HCT116 (cell line): ENCODE data around the gene PYGL. TPM values are rescaled to one million over a fixed set of nuclear protein-coding genes. Genes with fewer than 3 reads are reported as not detected.

ENCODE experiments used
- ATAC-seq: fragments of 200-7000 bp; cut with Tn5 transposase; 2 replicates; pipeline ENCODE4 v1.9.1; 2020; ENCODE audit warnings: mild to moderate bottlenecking, moderate library complexity
- BruUV-seq: library from RNA; stranded (reverse); fragments of 400-500 nt; replicated peaks from 2 replicates; lab custom pipeline; 2021; lab: Mats Ljungman, UMichigan
- CTCF ChIA-PET: fragments of 300-600 bp; sonication (Branson Sonifier 250); formaldehyde crosslinking; loops from one replicate; lab custom pipeline; 2021; ENCODE audit warnings: antibody characterized with exemption; lab: Charles Lee
- POLR2A ChIA-PET: fragments of 300-600, 350-600 bp; sonication (Branson Sonifier 250); formaldehyde crosslinking; loops from one replicate; lab custom pipeline; 2021; ENCODE audit warnings: antibody characterized with exemption; lab: Charles Lee
- RAD21 ChIA-PET, 2 experiments: fragments of 300-600 bp; sonication (Branson Sonifier 250); formaldehyde crosslinking; loops; one replicate each; lab custom pipeline; 2023; ENCODE audit warnings: low total read pairs in 2 of 2; ENCODE audit not compliant: uncharacterized antibody in 2 of 2, unreplicated experiment in 2 of 2, low non-redundant PET in 1 of 2; lab: Charles Lee
- DNase-seq: peaks from one replicate; pipeline ENCODE4 v3.0.0-alpha.2; 2010; ENCODE audit warnings: low read depth, low spot score
- H2AFZ ChIP-seq: fragments of 200-600 bp; shearing (Covaris generic), sonication (generic); 2 replicates; pipeline ENCODE4 v1.6.1; 2017; ENCODE audit warnings: low read depth, mixed run types, mixed read lengths, antibody characterized with exemption, low read length; ENCODE audit not compliant: poor library complexity, severe bottlenecking
- H3K27ac ChIP-seq: 2 replicates; pipeline ENCODE4 v1.5.1; 2012; ENCODE audit warnings: low read depth, low read length
- H3K27me3 ChIP-seq: fragments of 200-600 bp; sonication (generic); 2 replicates; pipeline ENCODE4 v1.6.1; 2016; ENCODE audit warnings: mixed run types, low read length, mixed read lengths; ENCODE audit not compliant: insufficient read depth
- H3K36me3 ChIP-seq, 2 experiments: fragments of 200-500 bp in 1 of 2; fragments of 200-600 bp in 1 of 2; sonication (Bioruptor generic) in 1 of 2; sonication (generic) in 1 of 2; 2 replicates each; pipeline versions ENCODE4 v1.5.1 to v1.6.1; 2014 to 2016; ENCODE audit warnings: low read length in 2 of 2, inconsistent platforms in 1 of 2, mixed read lengths in 1 of 2, mixed run types in 1 of 2; ENCODE audit not compliant: insufficient read depth in 2 of 2, control insufficient read depth in 1 of 2
- H3K4me1 ChIP-seq, 2 experiments: fragments of 200-600 bp in 1 of 2; sonication (generic) in 1 of 2; 2 replicates each; pipeline versions ENCODE4 v1.5.1 to v1.6.1; 2012 to 2017; ENCODE audit warnings: low read length in 2 of 2, inconsistent platforms in 1 of 2, mild to moderate bottlenecking in 1 of 2, mixed read lengths in 1 of 2, mixed run types in 1 of 2, moderate library complexity in 1 of 2; ENCODE audit not compliant: insufficient read depth in 2 of 2, control insufficient read depth in 1 of 2
- H3K4me2 ChIP-seq: fragments of 200-600 bp; sonication (generic); 2 replicates; pipeline ENCODE4 v1.6.1; 2017; ENCODE audit warnings: mixed run types, low read length, mixed read lengths
- H3K4me3 ChIP-seq, 2 experiments: fragments of 200-600 bp in 1 of 2; sonication (generic) in 1 of 2; replicated peaks in 1 of 2; 2 replicates each; pipeline ENCODE4 v1.5.1; 2011 to 2016; ENCODE audit warnings: low read length in 2 of 2, control low read depth in 1 of 2, low read depth in 1 of 2, mild to moderate bottlenecking in 1 of 2, mixed read lengths in 1 of 2, mixed run types in 1 of 2
- H3K79me2 ChIP-seq: fragments of 200-600 bp; sonication (generic); 2 replicates; pipeline ENCODE4 v1.6.1; 2017; ENCODE audit warnings: mild to moderate bottlenecking, mixed run types, low read length, moderate library complexity, mixed read lengths; ENCODE audit not compliant: insufficient read depth
- H3K9ac ChIP-seq: fragments of 200-600 bp; sonication (generic); 2 replicates; pipeline ENCODE4 v1.6.1; 2016; ENCODE audit warnings: low read length, mixed read lengths
- H3K9me2 ChIP-seq: fragments of 200-600 bp; sonication (generic), shearing (Covaris generic); 2 replicates; pipeline ENCODE4 v1.6.1; 2017; ENCODE audit warnings: mixed run types, mild to moderate bottlenecking, moderate library complexity; ENCODE audit not compliant: insufficient read depth
- H3K9me3 ChIP-seq, 2 experiments: fragments of 200-500 bp in 1 of 2; fragments of 200-600 bp in 1 of 2; sonication (Bioruptor generic) in 1 of 2; sonication (generic) in 1 of 2; 2 replicates each; pipeline ENCODE4 v1.6.1; 2014 to 2017; ENCODE audit warnings: low read length in 2 of 2, mixed read lengths in 2 of 2, inconsistent platforms in 1 of 2, low read depth in 1 of 2, mild to moderate bottlenecking in 1 of 2, mixed run types in 1 of 2, moderate library complexity in 1 of 2; ENCODE audit not compliant: control insufficient read depth in 1 of 2, insufficient read depth in 1 of 2
- H4K20me1 ChIP-seq: fragments of 200-600 bp; sonication (generic), shearing (Covaris generic); 2 replicates; pipeline ENCODE4 v1.6.1; 2017; ENCODE audit warnings: mixed run types, mild to moderate bottlenecking, moderate library complexity; ENCODE audit not compliant: insufficient read depth
- ATF3 ChIP-seq: IDR thresholded peaks from 2 replicates; pipeline ENCODE4 v1.6.1; 2012
- CEBPB ChIP-seq: IDR thresholded peaks from 2 replicates; pipeline ENCODE4 v1.6.1; 2012; ENCODE audit warnings: low read depth
- FOSL1 ChIP-seq: IDR thresholded peaks from 2 replicates; pipeline ENCODE4 v1.6.1; 2012; ENCODE audit warnings: low read depth
- POLR2AphosphoS5 ChIP-seq: IDR thresholded peaks from 2 replicates; pipeline ENCODE4 v1.6.1; 2011; ENCODE audit warnings: mild to moderate bottlenecking, low read depth, low read length, moderate library complexity
- SIN3A ChIP-seq: IDR thresholded peaks from 2 replicates; pipeline ENCODE4 v1.6.1; 2012; ENCODE audit warnings: low read depth
- TCF7L2 ChIP-seq: IDR thresholded peaks from 2 replicates; pipeline ENCODE4 v1.7.0; 2011; ENCODE audit warnings: borderline replicate concordance, inconsistent platforms; ENCODE audit not compliant: insufficient read depth, insufficient read length; ENCODE audit errors: extremely low read depth
- intact Hi-C: fragments of 100-400 bp; cut with micrococcal nuclease; formaldehyde crosslinking; loops from 2 replicates; pipeline ENCODE4 v1.10.0; 2022
- total RNA-seq: library from RNA; stranded (reverse); gene quantifications from one replicate; pipeline ENCODE4 v1.2.1, GENCODE V29; 2021; ENCODE audit not compliant: unreplicated experiment
- TF ChIP-seq, protein P1 (sequence below): IDR thresholded peaks from 2 replicates; pipeline ENCODE4 v1.6.1; 2012; ENCODE audit warnings: low read depth
- TF ChIP-seq, protein P2 (sequence below): IDR thresholded peaks from 2 replicates; pipeline ENCODE4 v1.6.1; 2011; ENCODE audit warnings: mild to moderate bottlenecking, low read length, moderate library complexity; ENCODE audit not compliant: insufficient replicate concordance; ENCODE audit errors: extremely low read depth

PYGL gene
- total RNA-seq, 1 experiment from 2014 or later, result 173 TPM

DNA sequence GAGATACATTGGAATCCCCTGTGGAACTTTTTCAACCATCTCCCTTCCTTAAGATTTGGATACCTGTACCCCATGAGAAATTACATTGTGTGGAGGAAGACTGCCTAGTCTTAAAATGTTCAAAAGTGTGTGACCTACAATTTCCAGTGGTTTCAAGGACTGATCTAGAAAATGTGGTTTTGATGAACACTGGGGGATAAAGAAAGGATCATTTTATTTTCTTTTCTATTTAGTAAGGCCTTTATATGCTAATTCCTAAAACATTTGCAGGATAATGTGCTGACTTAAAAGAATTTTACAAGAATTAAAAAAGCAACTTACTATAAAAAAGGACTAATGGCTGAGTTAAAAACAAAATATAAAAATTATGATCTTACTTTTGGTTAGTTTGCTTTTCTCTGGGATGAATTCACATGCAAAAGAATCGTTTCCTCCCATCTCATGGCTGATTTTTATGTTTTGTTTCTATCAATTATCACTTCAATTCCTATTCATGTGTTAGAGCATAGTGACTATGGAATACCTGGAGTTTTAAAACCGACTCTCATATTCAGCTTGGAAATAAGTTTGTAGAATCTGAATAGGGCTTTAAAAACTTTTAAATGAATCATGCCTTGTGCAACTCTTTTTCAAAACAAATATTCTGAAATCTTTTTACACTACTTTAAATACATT lies 39.9 kb upstream of the PYGL start:
- TF ChIP-seq TCF7L2 (no peak), CEBPB (no peak), SIN3A (no peak), POLR2AphosphoS5 (no peak), FOSL1 (no peak), ATF3 (no peak)
- TF ChIP-seq, protein P1, sequence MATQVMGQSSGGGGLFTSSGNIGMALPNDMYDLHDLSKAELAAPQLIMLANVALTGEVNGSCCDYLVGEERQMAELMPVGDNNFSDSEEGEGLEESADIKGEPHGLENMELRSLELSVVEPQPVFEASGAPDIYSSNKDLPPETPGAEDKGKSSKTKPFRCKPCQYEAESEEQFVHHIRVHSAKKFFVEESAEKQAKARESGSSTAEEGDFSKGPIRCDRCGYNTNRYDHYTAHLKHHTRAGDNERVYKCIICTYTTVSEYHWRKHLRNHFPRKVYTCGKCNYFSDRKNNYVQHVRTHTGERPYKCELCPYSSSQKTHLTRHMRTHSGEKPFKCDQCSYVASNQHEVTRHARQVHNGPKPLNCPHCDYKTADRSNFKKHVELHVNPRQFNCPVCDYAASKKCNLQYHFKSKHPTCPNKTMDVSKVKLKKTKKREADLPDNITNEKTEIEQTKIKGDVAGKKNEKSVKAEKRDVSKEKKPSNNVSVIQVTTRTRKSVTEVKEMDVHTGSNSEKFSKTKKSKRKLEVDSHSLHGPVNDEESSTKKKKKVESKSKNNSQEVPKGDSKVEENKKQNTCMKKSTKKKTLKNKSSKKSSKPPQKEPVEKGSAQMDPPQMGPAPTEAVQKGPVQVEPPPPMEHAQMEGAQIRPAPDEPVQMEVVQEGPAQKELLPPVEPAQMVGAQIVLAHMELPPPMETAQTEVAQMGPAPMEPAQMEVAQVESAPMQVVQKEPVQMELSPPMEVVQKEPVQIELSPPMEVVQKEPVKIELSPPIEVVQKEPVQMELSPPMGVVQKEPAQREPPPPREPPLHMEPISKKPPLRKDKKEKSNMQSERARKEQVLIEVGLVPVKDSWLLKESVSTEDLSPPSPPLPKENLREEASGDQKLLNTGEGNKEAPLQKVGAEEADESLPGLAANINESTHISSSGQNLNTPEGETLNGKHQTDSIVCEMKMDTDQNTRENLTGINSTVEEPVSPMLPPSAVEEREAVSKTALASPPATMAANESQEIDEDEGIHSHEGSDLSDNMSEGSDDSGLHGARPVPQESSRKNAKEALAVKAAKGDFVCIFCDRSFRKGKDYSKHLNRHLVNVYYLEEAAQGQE, result no peak
- TF ChIP-seq, protein P2, sequence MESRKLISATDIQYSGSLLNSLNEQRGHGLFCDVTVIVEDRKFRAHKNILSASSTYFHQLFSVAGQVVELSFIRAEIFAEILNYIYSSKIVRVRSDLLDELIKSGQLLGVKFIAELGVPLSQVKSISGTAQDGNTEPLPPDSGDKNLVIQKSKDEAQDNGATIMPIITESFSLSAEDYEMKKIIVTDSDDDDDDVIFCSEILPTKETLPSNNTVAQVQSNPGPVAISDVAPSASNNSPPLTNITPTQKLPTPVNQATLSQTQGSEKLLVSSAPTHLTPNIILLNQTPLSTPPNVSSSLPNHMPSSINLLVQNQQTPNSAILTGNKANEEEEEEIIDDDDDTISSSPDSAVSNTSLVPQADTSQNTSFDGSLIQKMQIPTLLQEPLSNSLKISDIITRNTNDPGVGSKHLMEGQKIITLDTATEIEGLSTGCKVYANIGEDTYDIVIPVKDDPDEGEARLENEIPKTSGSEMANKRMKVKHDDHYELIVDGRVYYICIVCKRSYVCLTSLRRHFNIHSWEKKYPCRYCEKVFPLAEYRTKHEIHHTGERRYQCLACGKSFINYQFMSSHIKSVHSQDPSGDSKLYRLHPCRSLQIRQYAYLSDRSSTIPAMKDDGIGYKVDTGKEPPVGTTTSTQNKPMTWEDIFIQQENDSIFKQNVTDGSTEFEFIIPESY, result no peak
- Histone ChIP-seq H2AFZ (no peak overlapping the region), H3K27me3 (0 out of 2 replicates have a peak, but pooled peaks cover 3% of the 10 kb centered on the region), H3K9ac (no peak overlapping the region), H3K9me2 (no peaks in the 10 kb centered on the region), H3K4me1 (no peaks in the 10 kb centered on the region), H4K20me1 (no peaks in the 10 kb centered on the region), H3K4me3 (no peak overlapping the region), H3K36me3 (no peaks in the 10 kb centered on the region; a peak in 1 of 4 replicates), H3K9me3 (no peaks in the 10 kb centered on the region), H3K4me2 (no peak overlapping the region), H3K27ac (no peak overlapping the region), H3K79me2 (no peaks in the 10 kb centered on the region)
- ATAC-seq (no peak), DNase-seq (no peak)
- no TSS peak for BruUV-seq
- CTCF ChIA-PET, result no interaction called here
- intact Hi-C loops, result no loop called here
- RAD21 ChIA-PET, result no interaction called here
- POLR2A ChIA-PET, result no interaction called here
